Uterus (tissue), 4 donors: ENCODE data around the gene ARFGEF3. TPM values are rescaled to one million over a fixed set of nuclear protein-coding genes. Genes with fewer than 3 reads are reported as not detected.

Source experiments
- DNase-seq, 2 donors: peaks; one replicate each; pipeline ENCODE4 v3.0.0-alpha.2; 2019 to 2020
- H3K27ac ChIP-seq, 2 donors: fragments of 200-600 bp; sonication (generic); 1 replicate in 1 of 2; 2 replicates in 1 of 2; pipeline ENCODE4 v1.5.1; 2016 to 2018
- H3K27me3 ChIP-seq, 2 donors: fragments of 200-600 bp; sonication (generic); one replicate each; pipeline ENCODE4 v1.5.1; 2018 to 2019; ENCODE audit warnings: control low read depth in 1 of 2
- H3K36me3 ChIP-seq, 2 donors: fragments of 200-600 bp; sonication (generic); one replicate each; pipeline ENCODE4 v1.5.1; 2019; ENCODE audit warnings: control low read depth in 1 of 2
- H3K4me1 ChIP-seq, 2 donors: fragments of 200-600 bp; sonication (generic); one replicate each; pipeline ENCODE4 v1.5.1; 2018 to 2019; ENCODE audit warnings: control low read depth in 1 of 2
- H3K4me3 ChIP-seq, 2 donors: fragments of 200-600 bp; sonication (generic); 1 replicate in 1 of 2; 2 replicates in 1 of 2; pipeline ENCODE4 v1.5.1; 2018 to 2019; ENCODE audit warnings: mild to moderate bottlenecking in 1 of 2
- H3K9me3 ChIP-seq, 2 donors: fragments of 200-600 bp; sonication (generic); one replicate each; pipeline ENCODE4 v1.5.1; 2019; ENCODE audit warnings: control low read depth in 1 of 2
- CTCF ChIP-seq, 4 experiments: fragments of 200-600 bp in 2 of 4; fragments of 450-650 bp in 2 of 4; sonication (generic) in 2 of 4; IDR thresholded peaks; one replicate each; pipeline ENCODE4 v1.5.1; 2016 to 2019; ENCODE audit warnings: antibody characterized with exemption in 4 of 4, mild to moderate bottlenecking in 2 of 4, moderate library complexity in 1 of 4
- POLR2A ChIP-seq, 2 donors: fragments of 450-650 bp; IDR thresholded peaks; one replicate each; pipeline ENCODE4 v1.6.1; 2016; ENCODE audit warnings: antibody characterized with exemption in 2 of 2, mild to moderate bottlenecking in 1 of 2, moderate library complexity in 1 of 2
- intact Hi-C: fragments of 100-400 bp; cut with DNase I; formaldehyde crosslinking; loops from one replicate; pipeline ENCODE4 v1.15.1; 2023; ENCODE audit warnings: low total_unique reads
- total RNA-seq, 4 donors: library from RNA; depleted of rRNA in 3 of 4; stranded (reverse); fragments of >200 nt in 3 of 4; gene quantifications; one replicate each; pipeline versions ENCODE4 v1.1.0 to v1.2.4, GENCODE V29; 2014 to 2023
- donor health status: DM: yes; HTN: yes; CAD: no.

The ARFGEF3 gene
- total RNA-seq, 4 donors from 2014 or later, result 0.88 to 5.8 (median 2.4) TPM

- no peaks in the 10 kb centered on the region for H3K4me1 ChIP-seq
- H3K4me3 ChIP-seq, result no peak overlapping the region
- no peaks in the 10 kb centered on the region for H3K27me3 ChIP-seq
- intact Hi-C loops, result no loop called here
- no peaks in the 10 kb centered on the region for H3K36me3 ChIP-seq
- no peaks in the 10 kb centered on the region for H3K9me3 ChIP-seq
- H3K27ac ChIP-seq, result no peak overlapping the region
- TF ChIP-seq CTCF (IDR thresholded peaks at IDR 0.05), result no peak
- no peak for TF ChIP-seq POLR2A (IDR thresholded peaks at IDR 0.05)
- DNase-seq, result no peak
Measured at GRCh38 chr6:138258197-138258596, 96.5 kb downstream of the ARFGEF3 start.

GRCh38 chr6:138258991-138259390 is 97.3 kb downstream of the ARFGEF3 start:
- TF ChIP-seq POLR2A (IDR thresholded peaks at IDR 0.05) (no peak), CTCF (IDR thresholded peaks at IDR 0.05) (no peak)
- intact Hi-C loops, result no loop called here
- Histone ChIP-seq H3K4me3 (no peak overlapping the region), H3K36me3 (no peaks in the 10 kb centered on the region), H3K27ac (no peak overlapping the region), H3K9me3 (no peaks in the 10 kb centered on the region), H3K27me3 (no peaks in the 10 kb centered on the region), H3K4me1 (no peaks in the 10 kb centered on the region)
- DNase-seq, result no peak

- no peak for TF ChIP-seq POLR2A (IDR thresholded peaks at IDR 0.05)
- TF ChIP-seq CTCF (IDR thresholded peaks at IDR 0.05), result no peak
- Histone ChIP-seq H3K36me3 (no peaks in the 10 kb centered on the region), H3K4me3 (no peak overlapping the region), H3K4me1 (no peaks in the 10 kb centered on the region), H3K9me3 (no peaks in the 10 kb centered on the region), H3K27ac (no peak overlapping the region), H3K27me3 (no peaks in the 10 kb centered on the region)
- DNase-seq, result no peak
- intact Hi-C loops, result no loop called here
Measured at GRCh38 chr6:138261116-138261780, 99.5 kb downstream of the ARFGEF3 start.

- DNase-seq, result no peak
- Histone ChIP-seq H3K36me3 (no peaks in the 10 kb centered on the region), H3K27me3 (no peaks in the 10 kb centered on the region), H3K9me3 (no peaks in the 10 kb centered on the region), H3K4me3 (no peak overlapping the region), H3K27ac (no peak overlapping the region), H3K4me1 (no peaks in the 10 kb centered on the region)
- intact Hi-C loops, result no loop called here
- TF ChIP-seq POLR2A (IDR thresholded peaks at IDR 0.05) (no peak), CTCF (IDR thresholded peaks at IDR 0.05) (no peak)
Measured at GRCh38 chr6:138263963-138264362, 102.2 kb downstream of the ARFGEF3 start.

DNA sequence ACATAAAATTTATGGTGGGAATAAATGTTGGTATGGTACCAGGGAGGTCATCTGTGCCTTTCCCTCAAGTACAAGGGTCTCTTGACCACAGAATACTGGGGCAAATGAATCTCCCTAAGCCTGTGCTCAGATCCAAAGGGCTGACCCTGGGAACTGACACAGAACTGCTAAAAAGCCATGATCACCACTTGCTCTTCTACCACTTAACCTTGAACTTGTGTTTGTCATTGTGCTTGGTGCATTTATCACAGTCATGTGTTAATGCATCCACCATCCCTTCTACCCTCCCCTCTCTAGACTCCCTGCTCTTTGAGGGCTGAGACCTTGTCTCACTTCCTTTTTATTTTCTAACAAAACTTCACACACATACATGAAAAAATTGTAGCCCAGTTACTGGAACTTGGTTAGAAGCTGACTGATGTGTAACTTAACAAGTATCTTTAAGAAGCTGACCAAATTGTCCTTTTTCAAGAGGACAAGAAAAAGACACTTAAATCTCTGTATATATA is 102.7 kb downstream of the ARFGEF3 start:
- no peaks in the 10 kb centered on the region for H3K4me1 ChIP-seq
- no peak for DNase-seq
- no peaks in the 10 kb centered on the region for H3K36me3 ChIP-seq
- intact Hi-C loops, result no loop called here
- no peak overlapping the region for H3K4me3 ChIP-seq
- no peaks in the 10 kb centered on the region for H3K27me3 ChIP-seq
- no peaks in the 10 kb centered on the region for H3K9me3 ChIP-seq
- no peak overlapping the region for H3K27ac ChIP-seq
- TF ChIP-seq CTCF (IDR thresholded peaks at IDR 0.05) (no peak), POLR2A (IDR thresholded peaks at IDR 0.05) (no peak)
